HG03135 (cell line): Measurements from ENCODE around the gene ZFC3H1.
"Not testable (repeated sequence)": the region's sequence is repeated elsewhere in the genome, so short reads cannot be mapped to it uniquely, and the experiment has no call there.

Experiments
- ATAC-seq: cut with Tn5 transposase; IDR thresholded peaks from one replicate; pipeline ENCODE4 v1.9.1; 2021; ENCODE audit warnings: mild to moderate bottlenecking, moderate library complexity; ENCODE audit not compliant: unreplicated experiment

The ZFC3H1 gene

DNA sequence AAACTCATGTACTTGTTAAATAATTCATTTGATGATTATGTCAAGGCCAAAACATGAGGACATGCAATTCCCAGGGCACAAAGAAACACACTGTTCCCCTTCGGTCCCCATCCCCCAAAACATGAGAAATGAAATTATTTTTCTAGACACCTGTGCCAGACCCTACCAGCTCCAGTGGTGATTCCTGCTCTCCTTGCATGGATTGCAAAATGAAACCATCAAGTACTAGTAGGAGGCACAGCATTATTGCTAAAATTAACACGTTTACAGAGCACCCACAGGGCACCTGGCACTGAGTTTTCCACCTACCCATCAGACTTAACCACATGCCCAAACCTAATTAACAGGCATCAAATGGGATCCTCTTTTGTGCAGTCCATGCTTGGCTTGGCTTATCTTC is 76.6 kb downstream of the ZFC3H1 start:
- ATAC-seq: no peak

DNA sequence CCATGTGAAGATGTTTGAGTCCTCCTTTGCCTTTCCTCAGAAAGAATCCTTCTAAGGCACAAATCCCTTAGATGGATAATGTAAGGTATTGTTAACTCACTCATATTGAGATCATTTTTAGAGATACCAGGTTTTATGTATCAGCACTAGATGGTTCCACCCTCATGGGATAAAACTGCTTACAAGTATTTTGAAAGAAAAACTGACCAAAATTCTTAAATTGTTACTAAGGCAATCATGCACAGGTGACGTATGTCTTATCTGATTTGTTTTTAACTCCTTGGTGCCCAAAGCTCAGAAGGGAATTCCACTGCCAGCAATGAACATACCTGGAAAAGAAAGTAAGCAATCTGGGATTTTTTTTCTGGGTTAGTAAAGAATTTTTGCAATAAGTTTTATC is 78.4 kb downstream of the ZFC3H1 start:
- ATAC-seq: no peak

DNA sequence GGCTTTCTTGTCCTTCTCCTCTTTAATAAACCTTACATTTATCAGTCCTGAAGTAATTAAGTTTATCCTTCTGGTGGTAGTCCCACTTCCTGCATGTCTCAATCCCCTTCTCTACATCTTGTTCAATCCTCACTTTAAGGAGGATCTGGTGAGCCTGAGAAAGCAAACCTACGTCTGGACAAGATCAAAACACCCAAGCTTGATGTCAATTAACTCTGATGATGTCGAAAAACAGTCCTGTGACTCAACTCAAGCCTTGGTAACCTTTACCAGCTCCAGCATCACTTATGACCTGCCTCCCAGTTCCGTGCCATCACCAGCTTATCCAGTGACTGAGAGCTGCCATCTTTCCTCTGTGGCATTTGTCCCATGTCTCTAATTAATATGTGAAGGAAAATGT is 79.3 kb downstream of the ZFC3H1 start:
- no peak for ATAC-seq

DNA sequence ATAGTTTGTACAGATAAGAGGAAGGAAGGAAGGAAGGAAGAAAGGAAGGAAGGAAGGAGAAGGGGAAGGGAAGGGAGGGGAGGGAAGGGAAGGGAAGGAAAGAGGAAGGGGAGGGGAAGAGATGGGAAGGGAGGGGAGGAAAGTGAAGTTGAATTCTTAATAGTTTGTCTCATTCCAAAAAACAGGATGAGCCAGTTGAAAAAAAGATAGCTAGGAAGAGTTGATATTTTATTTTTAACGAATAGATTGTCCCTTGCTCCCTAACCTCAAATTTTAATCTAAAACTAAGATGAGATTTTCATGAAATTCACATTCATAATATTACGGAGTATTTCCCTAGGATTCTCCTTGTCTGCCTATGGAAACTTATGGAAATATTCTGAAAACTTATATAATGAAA is 80.7 kb downstream of the ZFC3H1 start:
- ATAC-seq: no peak

DNA sequence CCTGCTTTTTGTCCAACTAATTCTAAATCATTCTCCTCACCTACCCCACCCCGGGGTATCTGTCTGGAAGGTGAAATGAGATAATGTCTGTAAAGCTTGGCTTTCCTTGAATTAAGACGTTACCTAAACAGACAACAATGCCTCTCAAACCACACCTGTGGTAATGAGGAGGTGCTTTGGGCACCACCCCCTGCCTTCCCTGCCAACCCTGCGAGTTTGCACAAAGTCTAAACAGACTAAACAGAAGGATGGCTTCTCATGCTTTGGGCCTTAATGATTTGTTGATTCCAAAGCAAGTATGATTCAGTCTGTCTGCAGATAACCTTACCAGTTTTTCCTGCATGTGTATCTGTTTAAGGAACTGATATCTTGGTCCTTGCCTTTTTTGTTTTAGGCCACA is 82.4 kb downstream of the ZFC3H1 start:
- ATAC-seq: no peak

DNA sequence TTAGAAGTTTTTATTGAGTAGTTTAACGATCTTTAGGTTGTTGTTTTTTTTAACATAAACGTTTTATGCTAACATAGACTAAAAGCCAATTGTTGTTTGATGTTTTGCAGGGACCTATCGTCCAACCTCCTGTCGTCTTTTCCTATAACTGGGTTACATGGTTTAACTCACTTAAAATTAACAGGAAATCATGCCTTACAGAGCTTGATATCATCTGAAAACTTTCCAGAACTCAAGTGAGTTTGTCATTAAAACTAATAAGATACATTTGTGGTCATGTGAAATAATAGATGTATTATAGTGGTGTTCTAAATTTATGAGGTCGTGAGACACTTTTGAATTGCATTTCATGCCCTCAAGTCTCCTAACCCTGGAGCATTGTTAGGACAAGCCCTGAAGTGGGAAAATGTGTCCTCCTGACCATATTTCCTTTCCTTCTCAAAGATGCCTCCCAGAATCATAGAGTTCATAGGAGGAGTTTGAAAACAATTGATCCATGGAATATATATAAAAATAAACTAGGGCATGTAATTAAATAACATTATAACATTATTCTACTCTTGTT is 84.9 kb downstream of the ZFC3H1 start:
- no peak for ATAC-seq

DNA sequence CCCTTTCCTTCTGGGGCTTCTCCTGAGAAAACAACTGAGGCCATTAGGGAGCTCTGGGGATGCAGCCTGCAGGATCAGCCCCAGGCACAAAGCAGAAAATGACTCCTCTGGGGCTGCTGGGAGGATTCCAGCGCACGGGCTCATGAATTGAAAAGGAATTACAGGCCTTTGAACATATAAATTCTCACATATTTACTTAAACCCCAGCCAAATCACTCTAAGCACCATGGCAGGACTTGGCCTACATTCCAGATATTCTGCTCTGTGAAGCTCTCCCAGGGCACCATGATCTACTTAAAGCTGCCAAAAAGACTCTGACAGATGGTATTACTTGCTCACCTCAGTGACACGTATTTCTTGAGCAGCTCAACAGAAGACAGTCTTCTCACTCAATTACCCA is 87.2 kb downstream of the ZFC3H1 start:
- no peak for ATAC-seq

DNA sequence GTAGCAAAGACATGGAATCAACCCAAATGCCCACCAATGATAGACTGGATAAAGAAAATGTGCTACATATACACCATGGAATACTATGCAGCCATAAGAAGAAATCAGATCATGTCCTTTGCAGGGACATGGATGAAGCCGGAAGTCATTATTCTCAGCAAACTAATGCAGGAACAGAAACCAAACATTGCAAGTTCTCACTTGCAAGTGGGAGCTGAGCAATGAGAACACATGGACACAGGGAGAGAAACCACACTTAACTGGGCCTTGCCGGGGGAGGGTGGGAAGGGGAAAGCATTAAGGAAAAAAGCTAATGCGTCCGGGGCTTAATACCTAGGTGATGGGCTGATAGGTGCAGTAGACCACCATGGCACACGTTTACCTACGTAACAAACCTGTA is 93.8 kb downstream of the ZFC3H1 start:
- ATAC-seq: not testable (repeated sequence)

DNA sequence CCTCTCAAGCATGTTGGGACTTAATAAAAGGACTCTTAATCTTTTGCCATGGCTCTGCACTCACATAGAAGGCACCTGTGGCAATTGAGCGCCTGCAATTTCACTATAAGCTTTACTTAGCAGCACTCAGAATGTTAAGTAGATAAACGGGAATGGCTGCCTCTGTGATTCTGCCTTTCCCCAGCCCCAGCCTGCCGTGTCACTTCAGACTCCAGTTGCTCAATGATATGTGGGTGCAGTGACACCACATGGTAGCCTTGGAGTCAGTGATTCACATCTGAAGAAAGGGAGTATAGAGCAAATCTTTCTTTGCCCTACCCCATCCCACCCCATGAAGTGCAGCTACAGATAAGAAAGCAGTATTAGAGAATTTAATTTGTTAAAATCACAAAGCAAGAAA is 96.1 kb downstream of the ZFC3H1 start:
- ATAC-seq: no peak

DNA sequence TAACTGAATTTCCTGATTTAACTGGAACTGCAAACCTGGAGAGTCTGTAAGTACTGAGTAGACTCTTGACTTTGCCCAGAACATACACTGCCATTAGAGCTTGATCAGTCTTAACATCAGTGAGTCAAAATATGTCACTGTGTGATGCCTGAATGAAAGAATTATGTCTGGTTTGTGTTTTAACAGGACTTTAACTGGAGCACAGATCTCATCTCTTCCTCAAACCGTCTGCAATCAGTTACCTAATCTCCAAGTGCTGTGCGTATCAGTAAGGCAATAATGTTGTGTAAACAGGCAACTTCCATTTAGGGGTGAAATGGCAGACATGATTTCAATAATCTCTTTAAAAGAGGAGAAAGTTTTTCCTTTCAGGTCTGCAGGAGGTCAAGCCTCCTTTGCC is 97.0 kb downstream of the ZFC3H1 start:
- no peak for ATAC-seq

DNA sequence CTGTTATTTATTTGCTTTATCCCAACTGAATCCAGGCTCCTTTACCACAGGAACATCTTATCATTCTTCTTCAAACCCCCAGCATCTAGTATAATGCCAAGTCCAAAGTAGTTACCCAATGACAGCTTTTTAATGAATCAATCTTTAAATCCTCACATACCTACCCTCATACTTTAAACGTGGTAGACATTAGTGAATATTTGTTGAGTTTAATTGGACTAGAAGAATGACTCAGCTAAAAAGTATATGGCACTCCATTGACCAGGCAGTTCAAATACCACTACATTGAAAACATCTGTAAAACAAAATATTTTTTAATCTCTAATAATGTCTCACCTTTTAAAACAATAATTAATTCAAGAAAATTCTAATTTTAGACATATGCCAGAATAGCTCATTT is 98.1 kb downstream of the ZFC3H1 start:
- no peak for ATAC-seq

DNA sequence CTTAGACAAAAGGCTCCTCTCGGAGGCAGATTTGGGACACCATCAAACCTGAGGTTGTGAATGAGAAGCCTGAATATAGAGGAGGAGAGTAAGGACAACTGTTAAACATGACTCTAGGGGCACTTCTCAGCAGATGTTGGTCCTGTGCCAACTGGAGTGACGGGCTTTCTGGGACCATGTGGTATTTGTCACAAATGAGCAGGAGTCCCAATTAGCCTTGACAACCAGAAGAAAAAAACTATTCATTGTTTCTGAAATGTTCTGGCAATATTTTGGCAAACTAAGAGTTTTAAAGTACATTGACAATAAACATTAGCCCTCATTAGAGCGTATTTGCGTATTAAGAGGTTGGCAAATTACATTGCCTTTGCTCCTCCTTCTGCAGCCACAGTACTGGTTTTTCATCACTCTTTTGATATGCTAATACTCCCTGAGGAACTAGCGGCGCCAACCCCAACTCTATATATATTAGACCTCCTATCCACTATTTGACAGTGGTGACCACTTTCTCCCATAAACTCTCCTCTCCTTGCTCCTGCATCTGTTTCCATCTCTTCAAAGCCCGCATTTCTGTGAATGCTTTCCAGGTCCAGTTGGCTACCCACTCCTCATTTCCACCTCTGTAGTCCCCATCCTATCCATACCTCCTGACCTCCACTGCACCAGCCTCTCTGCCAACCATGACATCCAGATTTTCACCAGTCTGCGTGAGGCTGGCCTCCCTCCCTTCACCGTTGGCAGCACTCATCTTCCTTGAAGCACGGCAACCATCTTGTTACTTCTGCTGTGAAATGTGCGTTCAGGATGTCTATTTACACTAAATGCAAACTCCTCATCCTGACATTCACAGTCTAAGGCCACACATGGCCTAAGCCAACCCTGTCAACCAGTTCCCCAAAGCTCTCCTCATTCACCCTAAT is 100.7 kb downstream of the ZFC3H1 start:
- no peak for ATAC-seq
